GM18870 (cell line): ENCODE measurements around the gene ZNF18.
"Not testable (repeated sequence)": the region's sequence is repeated elsewhere in the genome, so short reads cannot be mapped to it uniquely, and the experiment has no call there.

Experiments
- ATAC-seq: cut with Tn5 transposase; IDR thresholded peaks from one replicate; pipeline ENCODE4 v1.9.1; 2021; ENCODE audit warnings: moderate library complexity; ENCODE audit not compliant: unreplicated experiment

The ZNF18 gene

GRCh38 chr17:11986179-11986941 is 10.9 kb downstream of the ZNF18 start:
- ATAC-seq, result no peak

- no peak for ATAC-seq
These were observed 15.4 kb downstream of the ZNF18 start for GRCh38 chr17:11981862-11982261.

- no peak for ATAC-seq
These were observed 16.5 kb downstream of the ZNF18 start for GRCh38 chr17:11980813-11981212.

GRCh38 chr17:11979795-11980194 is 17.5 kb downstream of the ZNF18 start:
- ATAC-seq, result no peak

- not testable (repeated sequence) for ATAC-seq
These were observed 24.5 kb downstream of the ZNF18 start for GRCh38 chr17:11972741-11973140.

- no peak for ATAC-seq
These were observed 27.7 kb downstream of the ZNF18 start for GRCh38 chr17:11969565-11969964.

- no peak for ATAC-seq
These were observed 42.3 kb downstream of the ZNF18 start for GRCh38 chr17:11954936-11955335.

- ATAC-seq, result no peak
These were observed 43.4 kb downstream of the ZNF18 start for GRCh38 chr17:11953924-11954323.

- no peak for ATAC-seq
These were observed 44.7 kb downstream of the ZNF18 start for GRCh38 chr17:11952610-11953009.

GRCh38 chr17:11950771-11951519 is 46.3 kb downstream of the ZNF18 start:
- ATAC-seq, result no peak

GRCh38 chr17:11949571-11949970 is 47.7 kb downstream of the ZNF18 start:
- not testable (repeated sequence) for ATAC-seq

GRCh38 chr17:11948789-11949188 is 48.5 kb downstream of the ZNF18 start:
- ATAC-seq, result no peak

- ATAC-seq, result no peak
These were observed 52.7 kb downstream of the ZNF18 start for GRCh38 chr17:11944587-11944986.

- no peak for ATAC-seq
These were observed 53.4 kb downstream of the ZNF18 start for GRCh38 chr17:11943759-11944347.

- not testable (repeated sequence) for ATAC-seq
These were observed 54.2 kb downstream of the ZNF18 start for GRCh38 chr17:11943086-11943485.

GRCh38 chr17:11940904-11941303 is 56.4 kb downstream of the ZNF18 start:
- ATAC-seq, result no peak

GRCh38 chr17:11935734-11936406 is 61.4 kb downstream of the ZNF18 start:
- no peak for ATAC-seq

- ATAC-seq, result no peak
These were observed 64.9 kb downstream of the ZNF18 start for GRCh38 chr17:11932337-11932898.

GRCh38 chr17:11928436-11928835 is 68.8 kb downstream of the ZNF18 start:
- ATAC-seq, result no peak
